Measurements from ENCODE around the gene ZNF664. TPM values are rescaled to one million over a fixed set of nuclear protein-coding genes. Genes with fewer than 3 reads are reported as not detected.

Gene ZNF664
- total RNA-seq, 2 experiments from 2014 or later: 53.2 to 56.9 TPM

DNA sequence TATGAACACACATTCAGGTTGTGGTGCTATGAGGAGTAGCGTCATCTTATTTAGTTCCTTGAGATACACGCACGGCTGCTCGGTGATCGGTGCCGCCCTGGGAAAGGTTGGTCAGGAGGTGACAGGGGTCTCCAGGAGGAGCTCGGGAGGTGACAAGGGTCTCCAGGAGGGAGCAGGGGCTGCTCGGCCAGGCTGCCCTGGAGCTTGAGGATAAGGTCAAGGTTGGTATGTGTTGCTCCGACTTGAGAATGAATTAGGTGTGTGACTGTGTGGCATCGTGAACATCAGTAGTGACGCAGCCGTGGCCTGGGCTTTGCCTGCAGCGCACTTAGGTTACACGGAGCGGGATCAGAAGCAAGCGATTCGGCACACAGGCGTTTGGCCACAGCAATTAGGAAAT, 36.5 kb upstream of the ZNF664 start:
- ChIA-PET CTCF (interaction anchor here (0.7 kb wide), 1 partner anchor 30 kb away, joined by 3 read pairs; no protein-coding TSS in a partner anchor), POLR2A (no interaction called here)
- Mint-ChIP-seq H3K36me3 (peaks cover 7% of the 10 kb centered on the region), H3K9me3 (no peaks in the 10 kb centered on the region), H3K4me1 (ENCODE audit: low read depth) (peaks cover 32% of the 10 kb centered on the region), H3K27ac (no peak overlapping the region), H3K4me3 (peak overlapping the region; percentile 13), H3K27me3 (no peaks in the 10 kb centered on the region)
- DNase-seq: no peak
- intact Hi-C loops (cut with micrococcal nuclease): no loop called here

DNA sequence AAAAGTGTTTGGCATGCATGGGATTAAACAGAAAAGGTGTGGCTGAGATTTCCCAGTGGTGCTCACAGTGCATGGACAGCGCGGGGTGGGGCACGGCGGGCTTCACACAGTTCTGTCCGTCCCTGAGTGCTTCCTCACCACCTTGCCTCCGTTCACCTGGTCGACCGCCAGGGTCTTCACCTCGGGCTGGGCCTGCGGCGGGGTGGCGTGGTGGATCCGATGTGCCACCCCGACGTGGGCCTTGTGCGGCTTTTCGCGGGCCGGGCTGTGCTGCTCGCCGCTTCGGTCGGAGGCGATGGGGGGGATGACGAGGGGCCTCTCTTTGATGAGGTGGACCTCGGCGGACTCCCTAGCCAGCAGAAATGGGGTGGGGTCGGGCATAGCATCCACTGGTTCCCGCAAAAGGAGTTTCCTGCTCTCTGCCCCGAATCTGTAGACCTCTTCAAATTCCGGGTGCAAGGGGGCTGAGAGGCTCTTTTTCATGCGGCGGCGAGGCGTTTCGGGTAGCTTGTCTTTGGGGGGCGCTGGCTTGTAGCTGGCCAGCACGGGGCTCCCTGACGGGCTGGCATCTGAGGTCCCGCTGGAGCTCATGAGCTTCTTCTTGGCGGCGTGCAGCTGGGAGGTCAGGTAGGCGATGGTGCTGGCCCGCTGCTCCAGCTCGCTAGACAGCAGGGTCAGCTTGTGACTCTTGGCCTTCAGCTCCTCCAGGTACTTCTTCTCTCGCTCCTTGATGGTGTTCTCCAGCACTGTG, 35.9 kb upstream of the ZNF664 start:
- CTCF ChIA-PET: interaction anchor here (0.6 to 3.0 kb wide), 10 partner anchors 9 to 124 kb away, joined by 3 to 21 read pairs (median 3); no protein-coding TSS in a partner anchor
- DNase-seq: no peak
- Mint-ChIP-seq H3K4me3 (peak overlapping the region; percentile 66), H3K4me1 (ENCODE audit: low read depth) (peaks cover 26% of the 10 kb centered on the region), H3K27ac (peak overlapping the region; percentile 80), H3K27me3 (no peaks in the 10 kb centered on the region), H3K36me3 (peaks cover 13% of the 10 kb centered on the region), H3K9me3 (peaks cover 4% of the 10 kb centered on the region)
- intact Hi-C loops (cut with micrococcal nuclease): no loop called here
- POLR2A ChIA-PET: no interaction called here

DNA sequence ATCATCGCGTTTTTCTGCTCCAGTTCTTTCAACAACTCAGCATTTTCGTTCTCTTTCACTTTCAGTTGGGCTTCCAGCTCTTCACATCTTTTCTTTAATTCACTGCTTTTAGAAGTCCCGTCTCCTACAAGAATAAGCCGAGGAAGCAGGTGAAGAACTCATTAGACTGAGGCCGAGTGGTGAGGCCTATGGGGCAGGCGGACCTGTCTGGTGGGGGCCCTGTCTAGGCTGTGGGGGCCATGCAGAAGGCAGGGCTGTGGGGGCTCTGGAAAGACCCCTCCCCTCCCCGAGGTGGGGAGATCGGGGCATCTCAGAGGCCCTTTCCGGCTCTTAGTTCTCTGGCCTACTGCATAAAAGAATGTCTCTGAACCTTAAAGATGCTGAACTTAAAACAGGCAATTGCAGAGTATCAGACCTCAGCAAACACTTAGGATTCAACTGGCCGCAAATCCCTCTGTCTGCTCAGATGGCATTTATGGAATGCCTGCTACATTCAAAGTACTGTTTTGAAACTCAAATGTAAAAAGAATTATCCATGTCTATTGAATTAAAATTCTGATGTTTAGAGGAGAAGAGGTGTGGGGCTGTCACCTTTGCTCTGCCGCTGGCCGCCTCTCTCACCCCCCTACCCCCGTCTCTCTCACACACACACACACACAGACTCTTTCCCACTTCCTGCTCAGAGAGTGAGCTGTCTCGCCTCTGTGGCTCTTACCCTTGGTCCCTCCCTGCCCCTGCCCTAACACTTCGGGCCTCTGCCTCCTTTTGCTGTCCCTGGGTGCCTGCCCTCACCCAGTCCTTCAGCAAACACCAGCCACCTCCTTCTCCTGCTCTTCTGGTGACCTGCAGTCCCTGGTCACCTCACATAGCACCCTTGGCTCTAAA, 35.1 kb upstream of the ZNF664 start:
- Mint-ChIP-seq H3K9me3 (peaks cover 8% of the 10 kb centered on the region), H3K4me1 (ENCODE audit: low read depth) (peaks cover 20% of the 10 kb centered on the region), H3K27me3 (no peaks in the 10 kb centered on the region), H3K4me3 (peak overlapping the region; percentile 66), H3K36me3 (peaks cover 21% of the 10 kb centered on the region), H3K27ac (peak overlapping the region; percentile 80)
- ChIA-PET CTCF (interaction anchor here (0.6 to 3.0 kb wide), 15 partner anchors 10 to 220 kb away, joined by 3 to 21 read pairs (median 3); no protein-coding TSS in a partner anchor), POLR2A (no interaction called here)
- DNase-seq: peak; percentile 73
- intact Hi-C loops (cut with micrococcal nuclease): loop anchor here (2.0 kb wide), 2 partner anchors 33 to 35 kb away; partner anchors contain the start of genes CCDC92 and ZNF664

DNA sequence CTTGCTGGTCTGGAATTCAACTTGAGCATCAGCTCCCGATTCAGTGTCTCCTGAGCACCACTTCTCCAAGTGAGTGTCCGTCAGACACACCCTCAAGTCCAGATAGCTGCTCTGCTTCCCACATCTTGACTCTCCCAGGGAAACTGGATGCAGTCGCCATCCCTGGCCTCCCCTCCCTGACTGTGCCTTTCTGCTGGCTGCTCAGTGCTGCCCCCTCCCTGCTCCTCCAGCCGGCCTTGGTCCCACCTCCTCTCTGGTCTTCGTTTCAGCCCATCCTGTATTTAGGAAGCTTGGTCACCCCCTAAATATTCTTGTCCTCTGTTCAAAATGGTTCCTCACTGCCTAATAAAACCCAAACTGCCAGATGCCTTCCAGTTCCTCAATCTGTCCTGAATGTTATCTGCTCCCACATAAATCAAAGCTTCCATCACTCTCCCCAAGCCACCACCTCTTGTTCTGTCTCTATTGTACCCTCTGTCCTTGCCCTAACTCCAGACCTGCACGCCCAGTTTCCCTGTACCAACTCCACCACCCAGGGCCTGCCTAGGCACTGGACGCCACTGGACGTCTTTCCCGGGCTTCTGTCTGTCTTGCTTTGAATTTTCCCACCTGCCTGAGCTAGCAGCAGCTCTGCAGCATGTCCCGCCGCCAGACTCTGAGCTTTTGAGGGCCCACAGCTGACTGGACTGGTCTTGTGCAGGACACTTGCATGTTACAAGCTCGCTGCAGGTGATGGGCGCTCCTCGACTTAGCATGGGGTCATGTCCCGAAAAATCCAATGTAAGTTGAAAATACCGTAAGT, 34.1 kb upstream of the ZNF664 start:
- CTCF ChIA-PET: interaction anchor here (0.6 to 3.0 kb wide), 10 partner anchors 11 to 221 kb away, joined by 3 to 21 read pairs (median 3); no protein-coding TSS in a partner anchor
- Mint-ChIP-seq H3K36me3 (peaks cover 21% of the 10 kb centered on the region), H3K4me1 (ENCODE audit: low read depth) (peaks cover 20% of the 10 kb centered on the region), H3K4me3 (peak overlapping the region; percentile 66), H3K27me3 (no peaks in the 10 kb centered on the region), H3K9me3 (peaks cover 8% of the 10 kb centered on the region), H3K27ac (peak overlapping the region; percentile 80)
- POLR2A ChIA-PET: no interaction called here
- intact Hi-C loops (cut with micrococcal nuclease): loop anchor here (2.0 kb wide), 2 partner anchors 34 kb away; partner anchors contain the start of genes CCDC92 and ZNF664
- DNase-seq: peak; percentile 38

DNA sequence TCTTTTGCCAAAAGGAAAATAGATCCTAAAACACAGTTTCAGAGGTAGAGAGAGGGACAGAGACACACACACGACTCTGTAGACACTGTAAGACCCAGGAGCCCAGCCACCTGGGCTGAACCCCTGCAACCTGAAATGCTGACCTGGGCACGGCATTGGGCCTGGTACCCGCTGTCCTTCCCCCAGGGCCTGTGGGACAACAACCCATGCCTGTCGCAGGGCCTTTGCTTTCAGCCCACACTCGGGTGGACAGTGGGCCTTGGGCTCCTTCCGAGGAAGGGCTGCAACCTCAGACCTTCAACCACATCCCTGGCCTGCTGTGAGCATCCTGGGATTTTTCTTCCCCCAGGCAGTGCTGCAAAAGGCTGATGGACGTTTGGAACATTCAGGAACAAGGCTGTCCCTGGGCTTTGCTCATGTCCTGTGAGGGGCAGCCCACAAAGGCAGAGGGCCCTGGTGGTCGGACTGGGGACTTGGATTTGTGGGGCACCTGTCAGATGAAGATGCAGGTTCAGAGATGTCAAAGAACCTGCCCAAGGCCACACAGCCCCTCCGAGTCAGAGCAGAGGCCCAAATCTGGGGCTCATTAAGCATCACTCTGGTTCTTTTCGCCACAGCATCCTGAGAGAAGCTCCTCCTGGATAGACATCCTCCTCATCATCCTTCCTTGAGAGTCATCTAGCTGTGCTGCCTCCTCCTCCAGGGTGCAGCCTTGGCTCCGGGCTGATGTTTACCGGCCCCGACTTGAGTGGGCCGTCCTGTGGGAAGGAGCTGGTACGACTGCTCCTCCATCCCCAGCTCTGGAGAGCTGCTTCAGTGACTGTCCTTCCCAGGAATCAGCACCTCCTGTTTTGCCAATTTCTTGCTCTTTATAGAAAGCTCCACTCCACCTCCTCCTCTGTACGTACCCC, 33.0 kb upstream of the ZNF664 start:
- ChIA-PET POLR2A (no interaction called here), CTCF (interaction anchor here (0.9 to 3.0 kb wide), 3 partner anchors 22 to 44 kb away, joined by 3 to 21 read pairs (median 5); no protein-coding TSS in a partner anchor)
- peaks cover 20% of the 10 kb centered on the region for H3K4me1 Mint-ChIP-seq (ENCODE audit: low read depth)
- H3K27me3 Mint-ChIP-seq: no peaks in the 10 kb centered on the region
- intact Hi-C loops (cut with micrococcal nuclease): loop anchor here (2.0 kb wide), 2 partner anchors 33 to 35 kb away; partner anchors contain the start of genes CCDC92 and ZNF664
- peaks cover 25% of the 10 kb centered on the region for H3K36me3 Mint-ChIP-seq
- no peak for DNase-seq
- H3K9me3 Mint-ChIP-seq: peaks cover 8% of the 10 kb centered on the region
- H3K27ac Mint-ChIP-seq: no peak overlapping the region
- H3K4me3 Mint-ChIP-seq: no peak overlapping the region

DNA sequence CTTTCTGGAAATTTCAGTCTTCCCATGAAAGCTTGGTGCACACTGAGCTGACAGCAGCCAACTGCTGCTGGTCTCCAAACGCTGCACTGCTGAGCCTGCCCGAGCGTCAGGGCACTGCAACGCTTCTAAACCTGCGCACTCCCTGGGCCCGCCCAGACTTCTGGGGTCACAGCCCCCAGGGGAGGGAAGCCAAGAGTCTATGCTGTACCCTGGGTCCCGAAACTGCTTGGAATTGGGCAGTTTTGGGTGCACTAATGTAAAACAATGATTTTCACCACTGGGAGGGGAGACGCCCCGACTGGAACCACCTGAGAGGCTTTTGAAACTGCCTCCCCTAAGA, 32.4 kb upstream of the ZNF664 start:
- ChIA-PET POLR2A (no interaction called here), CTCF (interaction anchor here (0.9 to 1.5 kb wide), 2 partner anchors 35 to 43 kb away, joined by 3 read pairs; no protein-coding TSS in a partner anchor)
- H3K9me3 Mint-ChIP-seq: peaks cover 8% of the 10 kb centered on the region
- H3K4me3 Mint-ChIP-seq: no peak overlapping the region
- peaks cover 20% of the 10 kb centered on the region for H3K4me1 Mint-ChIP-seq (ENCODE audit: low read depth)
- DNase-seq: no peak
- H3K27ac Mint-ChIP-seq: no peak overlapping the region
- intact Hi-C loops (cut with micrococcal nuclease): no loop called here
- H3K27me3 Mint-ChIP-seq: no peaks in the 10 kb centered on the region
- H3K36me3 Mint-ChIP-seq: peaks cover 25% of the 10 kb centered on the region

DNA sequence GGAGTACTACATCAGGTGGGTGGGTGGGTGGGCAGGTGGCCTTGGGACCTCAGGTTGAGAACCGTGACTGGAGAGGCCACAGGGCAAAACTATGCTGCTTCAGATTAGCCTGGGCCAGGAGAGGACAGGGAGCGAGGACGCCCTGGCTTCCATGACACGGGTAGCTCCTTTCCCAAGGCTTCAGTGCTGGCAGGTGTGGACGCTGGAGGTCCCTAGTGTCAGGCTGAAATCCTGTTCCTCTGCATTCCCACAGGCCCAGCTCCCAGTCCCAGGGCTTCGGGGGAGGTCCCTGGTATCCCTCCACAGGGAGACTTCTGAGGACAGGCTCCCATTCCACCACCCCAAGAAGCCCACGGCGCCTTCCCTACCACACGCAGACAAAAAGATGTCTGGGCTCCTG, 32.0 kb upstream of the ZNF664 start:
- Mint-ChIP-seq H3K27me3 (no peaks in the 10 kb centered on the region), H3K9me3 (peaks cover 8% of the 10 kb centered on the region), H3K4me3 (no peak overlapping the region), H3K36me3 (peaks cover 25% of the 10 kb centered on the region), H3K4me1 (ENCODE audit: low read depth) (peaks cover 20% of the 10 kb centered on the region), H3K27ac (no peak overlapping the region)
- no peak for DNase-seq
- intact Hi-C loops (cut with micrococcal nuclease): no loop called here
- ChIA-PET POLR2A (no interaction called here), CTCF (interaction anchor here (1.5 kb wide), 1 partner anchor 36 kb away, joined by 3 read pairs; no protein-coding TSS in a partner anchor)

DNA sequence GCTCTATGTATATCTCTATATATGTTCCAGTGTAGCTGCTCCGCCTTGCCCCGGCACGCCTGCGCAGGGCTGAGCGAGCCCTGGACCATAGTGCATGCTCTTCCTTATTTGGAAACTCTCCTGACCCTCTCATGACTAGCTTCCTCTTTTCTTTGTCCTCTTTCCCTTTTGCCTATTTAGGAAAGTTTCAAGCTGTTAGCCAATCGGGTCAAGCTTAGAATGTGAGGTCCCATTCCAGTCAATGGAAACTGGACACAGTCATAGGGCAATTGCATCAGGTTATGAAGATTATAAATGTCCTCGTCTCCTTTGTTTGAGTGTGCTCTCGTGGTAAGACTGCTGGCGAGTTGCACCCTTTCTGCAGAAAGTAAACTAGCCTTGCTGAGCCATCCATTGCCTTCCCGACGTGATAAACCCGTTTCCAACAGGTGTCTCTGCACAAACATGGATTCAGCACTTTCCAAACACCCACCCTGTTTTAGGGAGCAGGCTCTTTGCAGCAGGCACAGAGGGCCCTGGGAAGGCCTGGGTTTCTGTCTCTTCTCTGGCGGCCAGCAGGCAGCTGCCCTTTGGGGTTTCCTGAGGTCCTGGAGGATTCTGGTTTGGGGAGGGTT, 31.3 kb upstream of the ZNF664 start:
- ChIA-PET POLR2A (no interaction called here), CTCF (interaction anchor here (1.5 kb wide), 1 partner anchor 36 kb away, joined by 3 read pairs; no protein-coding TSS in a partner anchor)
- no peak overlapping the region for H3K4me3 Mint-ChIP-seq
- peaks cover 20% of the 10 kb centered on the region for H3K4me1 Mint-ChIP-seq (ENCODE audit: low read depth)
- peaks cover 8% of the 10 kb centered on the region for H3K9me3 Mint-ChIP-seq
- no peaks in the 10 kb centered on the region for H3K27me3 Mint-ChIP-seq
- intact Hi-C loops (cut with micrococcal nuclease): no loop called here
- DNase-seq: no peak
- H3K27ac Mint-ChIP-seq: no peak overlapping the region
- peaks cover 23% of the 10 kb centered on the region for H3K36me3 Mint-ChIP-seq

DNA sequence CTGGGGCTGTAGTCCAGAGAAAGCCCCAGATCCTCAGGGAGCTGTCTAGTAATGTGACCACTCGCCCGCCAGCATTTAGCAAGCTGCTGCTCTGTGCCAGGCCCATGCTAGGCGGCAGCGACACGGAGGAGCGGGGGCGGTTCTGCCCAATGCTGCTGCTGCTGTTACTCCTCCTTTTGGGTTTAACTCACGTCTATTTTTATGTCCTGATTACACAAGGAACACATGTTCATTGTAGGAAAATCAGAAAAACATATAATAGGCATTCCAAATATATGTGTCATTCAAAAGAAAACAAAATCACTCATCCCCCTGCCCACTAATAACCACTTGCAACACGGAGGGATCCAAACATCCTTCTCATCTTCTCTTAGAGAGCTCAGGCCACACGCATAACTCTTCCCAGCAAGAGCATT, 30.8 kb upstream of the ZNF664 start:
- intact Hi-C loops (cut with micrococcal nuclease): no loop called here
- Mint-ChIP-seq H3K27ac (no peak overlapping the region), H3K27me3 (no peaks in the 10 kb centered on the region), H3K9me3 (peaks cover 8% of the 10 kb centered on the region), H3K4me3 (no peak overlapping the region), H3K36me3 (peaks cover 23% of the 10 kb centered on the region), H3K4me1 (ENCODE audit: low read depth) (peaks cover 20% of the 10 kb centered on the region)
- no peak for DNase-seq
- CTCF ChIA-PET: interaction anchor here (1.5 kb wide), 1 partner anchor 37 kb away, joined by 3 read pairs; no protein-coding TSS in a partner anchor
- POLR2A ChIA-PET: no interaction called here

DNA sequence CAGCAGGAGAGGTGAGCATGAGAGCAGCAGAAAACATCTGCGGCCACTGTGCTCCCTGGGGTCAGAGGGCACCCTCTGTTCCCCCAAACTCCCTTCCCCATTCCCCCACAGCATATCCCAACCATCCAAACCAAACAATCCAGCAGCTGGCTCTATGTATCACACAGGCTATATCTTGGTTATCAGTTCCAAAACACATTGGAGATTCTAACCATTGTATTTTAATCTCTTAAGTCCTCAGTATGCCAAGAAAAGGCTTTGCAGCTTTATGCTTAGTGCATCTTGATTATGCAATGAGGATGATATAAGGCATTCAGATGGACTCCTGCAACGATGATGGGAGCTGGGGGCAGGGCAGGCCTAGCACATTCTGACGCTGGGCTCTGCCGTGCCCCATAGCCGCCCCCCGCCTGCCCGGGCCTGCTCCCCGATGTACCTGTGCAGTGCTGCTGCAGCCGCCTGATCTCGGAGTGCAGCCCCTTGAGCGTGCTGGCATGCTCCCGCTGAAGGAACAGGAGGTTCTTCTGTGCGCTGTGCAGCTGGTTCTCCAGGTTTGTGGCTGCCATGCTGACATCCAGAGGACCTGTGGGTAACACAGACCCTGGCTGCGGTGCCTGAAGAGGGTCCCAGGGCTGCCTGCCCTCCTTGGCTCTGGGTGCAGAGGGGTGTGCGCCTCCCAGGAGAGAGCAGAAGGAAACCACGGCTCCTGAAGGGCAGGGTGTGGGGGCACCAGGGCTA, 29.9 kb upstream of the ZNF664 start:
- CTCF ChIA-PET: interaction anchor here (0.6 kb wide), 1 partner anchor 19 kb away, joined by 3 read pairs; no protein-coding TSS in a partner anchor
- Mint-ChIP-seq H3K27me3 (no peaks in the 10 kb centered on the region), H3K4me1 (ENCODE audit: low read depth) (peaks cover 12% of the 10 kb centered on the region), H3K9me3 (peaks cover 8% of the 10 kb centered on the region), H3K4me3 (no peak overlapping the region), H3K27ac (no peak overlapping the region), H3K36me3 (peaks cover 19% of the 10 kb centered on the region)
- POLR2A ChIA-PET: no interaction called here
- DNase-seq: no peak
- intact Hi-C loops (cut with micrococcal nuclease): no loop called here

All from activated CD4-positive, alpha-beta memory T cell treated with anti-CD3 and anti-CD28 coated beads for 36 hours (primary cell).